H1 (cell line): Measurements from ENCODE around the gene MRPS31. TPM values are rescaled to one million over a fixed set of nuclear protein-coding genes. Genes with fewer than 3 reads are reported as not detected.

ENCODE experiments used
- CTCF ChIA-PET: fragments of 300-600 bp; sonication (Branson Sonifier 250); formaldehyde crosslinking; loops from one replicate; lab custom pipeline; 2021; ENCODE audit not compliant: partially characterized antibody; lab: Charles Lee
- POLR2A ChIA-PET: fragments of 300-600 bp; sonication (Branson Sonifier 250); formaldehyde crosslinking; loops from one replicate; lab custom pipeline; 2021; ENCODE audit warnings: inconsistent platforms; ENCODE audit not compliant: partially characterized antibody; lab: Charles Lee
- DNase-seq, 2 experiments: peaks; one replicate each; pipeline versions ENCODE4 v3.0.0 to v3.0.0-alpha.2; 2010 to 2022; ENCODE audit warnings: low spot score in 2 of 2, low read depth in 1 of 2, mixed read lengths in 1 of 2
- FAIRE-seq: peaks from 2 replicates; lab custom pipeline; 2011; peaks lifted over from hg19 to GRCh38; lab: Jason Lieb, UNC
- H2AFZ ChIP-seq: 2 replicates; pipeline ENCODE4 v1.8.1; 2012; ENCODE audit warnings: low read length, inconsistent platforms
- H2AK5ac ChIP-seq: 2 replicates; pipeline ENCODE4 v1.6.1; 2013; ENCODE audit warnings: low read depth, low read length
- H2BK120ac ChIP-seq: replicated peaks from 2 replicates; pipeline ENCODE3; 2013; ENCODE audit warnings: low read depth, low read length, inconsistent platforms
- H2BK12ac ChIP-seq: 2 replicates; pipeline ENCODE4 v1.6.1; 2013; ENCODE audit warnings: low read depth, low read length
- H2BK15ac ChIP-seq: 2 replicates; pipeline ENCODE4 v1.6.1; 2013; ENCODE audit warnings: low read length
- H2BK20ac ChIP-seq: 2 replicates; pipeline ENCODE4 v1.6.1; 2013; ENCODE audit warnings: low read length
- H2BK5ac ChIP-seq: 2 replicates; pipeline ENCODE4 v1.6.1; 2013; ENCODE audit warnings: low read depth, low read length
- H3K14ac ChIP-seq: 2 replicates; pipeline ENCODE4 v1.6.1; 2013; ENCODE audit warnings: inconsistent platforms; ENCODE audit not compliant: insufficient read length
- H3K18ac ChIP-seq: 2 replicates; pipeline ENCODE4 v1.6.1; 2013; ENCODE audit warnings: low read length; ENCODE audit errors: extremely low read depth
- H3K23ac ChIP-seq: 2 replicates; pipeline ENCODE4 v1.6.1; 2013; ENCODE audit warnings: inconsistent platforms; ENCODE audit not compliant: insufficient read length
- H3K23me2 ChIP-seq: 2 replicates; pipeline ENCODE4 v1.6.1; 2013; ENCODE audit warnings: low read depth, low read length
- H3K27ac ChIP-seq: 2 replicates; pipeline ENCODE4 v1.6.1; 2011; ENCODE audit warnings: low read depth, low read length, inconsistent platforms
- H3K27me3 ChIP-seq, 4 experiments: replicated peaks in 1 of 4; 1 replicate in 1 of 4; 2 replicates in 3 of 4; pipeline versions ENCODE4 v1.6.1 to v1.8.1; 2011 to 2013; ENCODE audit warnings: low read length in 3 of 4, mild to moderate bottlenecking in 3 of 4, inconsistent platforms in 2 of 4, mixed read lengths in 2 of 4, moderate library complexity in 1 of 4; ENCODE audit not compliant: control insufficient read depth in 3 of 4, insufficient read depth in 3 of 4; ENCODE audit errors: extremely low read depth in 1 of 4
- H3K36me3 ChIP-seq, 4 experiments: 2 replicates each; pipeline versions ENCODE4 v1.6.1 to v1.8.1; 2011 to 2013; ENCODE audit warnings: mild to moderate bottlenecking in 4 of 4, low read length in 3 of 4, moderate library complexity in 2 of 4, control low read depth in 1 of 4, inconsistent platforms in 1 of 4; ENCODE audit not compliant: insufficient read depth in 4 of 4, control insufficient read depth in 2 of 4
- H3K4ac ChIP-seq: replicated peaks from 2 replicates; pipeline ENCODE3; 2013; ENCODE audit warnings: low read length, low read depth, mixed read lengths, inconsistent platforms; ENCODE audit not compliant: insufficient read length
- H3K4me1 ChIP-seq, 4 experiments: replicated peaks in 1 of 4; 1 replicate in 1 of 4; 2 replicates in 3 of 4; pipeline versions ENCODE4 v1.6.1 to v1.8.1; 2011 to 2013; ENCODE audit warnings: low read length in 3 of 4, inconsistent platforms in 2 of 4, mixed read lengths in 1 of 4; ENCODE audit not compliant: insufficient read depth in 4 of 4, control insufficient read depth in 3 of 4
- H3K4me2 ChIP-seq, 2 experiments: 2 replicates each; pipeline versions ENCODE4 v1.6.1 to v1.8.1; 2011 to 2013; ENCODE audit warnings: low read depth in 2 of 2, low read length in 2 of 2, control low read depth in 1 of 2, inconsistent platforms in 1 of 2, mild to moderate bottlenecking in 1 of 2; ENCODE audit not compliant: insufficient read depth in 1 of 2
- H3K4me3 ChIP-seq, 4 experiments: fragments of 200-600, 300-600 bp in 1 of 4; sonication (generic), shearing (Covaris generic), sonication (Bioruptor Twin) in 1 of 4; 2 replicates each; pipeline versions ENCODE4 v1.5.1 to v1.8.1; 2011 to 2016; ENCODE audit warnings: low read length in 4 of 4, low read depth in 3 of 4, control low read depth in 2 of 4, inconsistent platforms in 2 of 4, mild to moderate bottlenecking in 2 of 4, mixed read lengths in 1 of 4, moderate library complexity in 1 of 4; ENCODE audit not compliant: insufficient read depth in 2 of 4; ENCODE audit errors: extremely low read depth in 1 of 4
- H3K56ac ChIP-seq: replicated peaks from 2 replicates; pipeline ENCODE3; 2013; ENCODE audit warnings: low read depth, mild to moderate bottlenecking, mixed read lengths, low read length, inconsistent platforms; ENCODE audit not compliant: insufficient read length
- H3K79me1 ChIP-seq: 2 replicates; pipeline ENCODE4 v1.6.1; 2013; ENCODE audit warnings: low read depth, low read length, control low read depth
- H3K79me2 ChIP-seq, 2 experiments: 2 replicates each; pipeline versions ENCODE4 v1.6.1 to v1.8.1; 2012 to 2013; ENCODE audit warnings: low read length in 2 of 2, mild to moderate bottlenecking in 2 of 2, inconsistent platforms in 1 of 2; ENCODE audit not compliant: insufficient read depth in 2 of 2, control insufficient read depth in 1 of 2
- H3K9ac ChIP-seq, 4 experiments: replicated peaks in 1 of 4; 1 replicate in 1 of 4; 2 replicates in 3 of 4; pipeline versions ENCODE4 v1.6.1 to v1.8.1; 2011 to 2013; ENCODE audit warnings: low read depth in 3 of 4, low read length in 3 of 4, control low read depth in 2 of 4, mild to moderate bottlenecking in 2 of 4, moderate library complexity in 2 of 4, inconsistent platforms in 1 of 4; ENCODE audit errors: extremely low read depth in 1 of 4
- H3K9me3 ChIP-seq, 2 experiments: 2 replicates each; pipeline versions ENCODE4 v1.6.1 to v1.8.1; 2012 to 2013; ENCODE audit warnings: mild to moderate bottlenecking in 2 of 2, moderate library complexity in 2 of 2, control low read depth in 1 of 2, inconsistent platforms in 1 of 2, low read depth in 1 of 2, low read length in 1 of 2, mixed read lengths in 1 of 2; ENCODE audit not compliant: insufficient read depth in 2 of 2
- H4K20me1 ChIP-seq, 2 experiments: replicated peaks in 1 of 2; 2 replicates each; pipeline versions ENCODE3 to v1.8.1; 2011 to 2013; ENCODE audit warnings: inconsistent platforms in 2 of 2, low read length in 2 of 2, mild to moderate bottlenecking in 1 of 2; ENCODE audit not compliant: insufficient read depth in 2 of 2, control insufficient read depth in 1 of 2
- H4K5ac ChIP-seq: 2 replicates; pipeline ENCODE4 v1.6.1; 2013; ENCODE audit warnings: low read length, low read depth, mixed read lengths, inconsistent platforms; ENCODE audit not compliant: insufficient read length
- H4K8ac ChIP-seq: 2 replicates; pipeline ENCODE4 v1.8.0; 2013; ENCODE audit warnings: mild to moderate bottlenecking, moderate library complexity, low read length, inconsistent platforms; ENCODE audit not compliant: insufficient read depth; ENCODE audit errors: extremely low read depth
- H4K91ac ChIP-seq: replicated peaks from 2 replicates; pipeline ENCODE3; 2013; ENCODE audit warnings: low read length, mixed read lengths, inconsistent platforms; ENCODE audit not compliant: insufficient read length
- FOSL1 ChIP-seq: IDR thresholded peaks from 2 replicates; pipeline ENCODE4 v1.6.1; 2011; ENCODE audit warnings: mild to moderate bottlenecking, low read depth, low read length, moderate library complexity; ENCODE audit not compliant: insufficient read depth
- NANOG ChIP-seq: IDR thresholded peaks from 2 replicates; pipeline ENCODE4 v1.6.1; 2011; ENCODE audit warnings: low read length, low read depth, mild to moderate bottlenecking, inconsistent platforms; ENCODE audit not compliant: insufficient read depth, poor library complexity, severe bottlenecking
- SIRT6 ChIP-seq: IDR thresholded peaks from one replicate; pipeline ENCODE4 v1.7.1; 2012; ENCODE audit warnings: low read length, inconsistent platforms
- SIX5 ChIP-seq: IDR thresholded peaks from 2 replicates; pipeline ENCODE4 v1.6.1; 2011; ENCODE audit warnings: mild to moderate bottlenecking, low read depth, low read length
- SRF ChIP-seq: IDR thresholded peaks from 2 replicates; pipeline ENCODE4 v1.6.1; 2011; ENCODE audit warnings: mild to moderate bottlenecking, low read depth, low read length, moderate library complexity
- WGBS, 2 experiments: shearing (Covaris generic) in 1 of 2; methylation state at CpG; one replicate each; pipeline versions ENCODE4 v1.1.6 to v1.1.7; 2013 to 2015; ENCODE audit warnings: low lambda C conversion rate in 2 of 2, mixed read lengths in 2 of 2, inconsistent platforms in 1 of 2, low coverage in 1 of 2, missing lambda C conversion rate in 1 of 2; ENCODE audit not compliant: insufficient replicate concordance in 2 of 2, insufficient coverage in 1 of 2, insufficient read length in 1 of 2; ENCODE audit errors: extremely low coverage in 1 of 2, missing lambda C conversion rate in 1 of 2; 5-methylcytosine and 5-hydroxymethylcytosine counted together
- polyA plus RNA-seq, 7 experiments: library from polyadenylated mRNA; depleted of rRNA in 3 of 7; stranded (reverse) in 5 of 7; unstranded in 2 of 7; fragments of >200 nt in 5 of 7; fragments of 200-250 nt in 2 of 7; gene quantifications; 1 replicate in 5 of 7; 2 replicates in 1 of 7; 4 replicates in 1 of 7; pipeline versions ENCODE4 v1.2.1 to v1.2.3, GENCODE V29; 2011 to 2013; ENCODE audit warnings: missing spikeins in 2 of 7, mixed read lengths in 2 of 7
- total RNA-seq: library from RNA; stranded (reverse); fragmentation: NEBNext Ultra II Directional; extraction: Animal tissue kit (Norgen Biotek cat#: 25700); gene quantifications from 2 replicates; pipeline ENCODE4 v1.2.1, GENCODE V29; 2021

MRPS31 gene
- total and polyA plus RNA-seq, 2 of the 8 experiments (the other 6 are each of a cell fraction or from before 2014, with no cell fraction given): 13.6 to 33.3 TPM

DNA sequence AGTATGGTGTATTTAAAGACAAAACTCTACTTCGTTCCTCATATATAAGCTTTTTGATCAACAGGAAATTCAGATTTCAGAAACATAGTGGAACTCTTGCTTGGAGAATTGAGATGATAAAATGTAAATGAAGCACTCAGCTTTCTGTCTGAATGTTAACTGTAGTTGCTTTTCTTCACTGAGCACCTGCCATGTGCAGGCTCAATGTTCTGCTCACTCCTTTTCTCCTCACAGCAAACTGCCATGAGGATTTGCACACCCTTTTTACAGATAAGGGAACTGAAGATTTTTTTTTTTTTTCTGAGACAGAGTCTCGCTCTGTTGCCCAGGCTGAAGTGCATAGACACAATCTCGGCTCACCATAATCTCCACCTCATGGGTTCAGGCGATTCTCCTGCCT is 76.6 kb downstream of the MRPS31 start:
- CTCF ChIA-PET: interaction anchor here (0.6 to 1.8 kb wide), 5 partner anchors 11 to 625 kb away, joined by 3 to 6 read pairs (median 3); no protein-coding TSS in a partner anchor
- POLR2A ChIA-PET: interaction anchor here (0.6 kb wide), 1 partner anchor 450 kb away, joined by 3 read pairs; no protein-coding TSS in a partner anchor
- no peak for FAIRE-seq

More for the DNA sequence above, 76.6 kb downstream of the MRPS31 start:
- no peak for TF ChIP-seq SIX5
- TF ChIP-seq FOSL1: no peak
- TF ChIP-seq NANOG: no peak
- TF ChIP-seq SRF: no peak
- no peak for TF ChIP-seq SIRT6
- Histone ChIP-seq H3K4me2 (no peak overlapping the region), H4K5ac (no peak overlapping the region), H3K27ac (no peak overlapping the region), H3K9ac (no peak overlapping the region), H4K8ac (no peak overlapping the region), H3K56ac (no peak overlapping the region), H2AK5ac (no peak overlapping the region), H2BK20ac (no peak overlapping the region), H4K20me1 (no peaks in the 10 kb centered on the region), H3K23ac (no peak overlapping the region), H3K18ac (no peak overlapping the region), H3K4me1 (no peaks in the 10 kb centered on the region), H3K4ac (no peak overlapping the region), H2AFZ (no peak overlapping the region), H2BK5ac (no peak overlapping the region), H2BK12ac (no peak overlapping the region), H2BK15ac (no peak overlapping the region), H3K27me3 (no peaks in the 10 kb centered on the region; a peak in 2 of 7 replicates), H3K9me3 (no peaks in the 10 kb centered on the region), H3K23me2 (no peaks in the 10 kb centered on the region), H3K79me2 (no peaks in the 10 kb centered on the region), H3K36me3 (no peaks in the 10 kb centered on the region), H3K14ac (no peak overlapping the region), H3K4me3 (no peak overlapping the region), H3K79me1 (no peaks in the 10 kb centered on the region), H2BK120ac (no peak overlapping the region), H4K91ac (no peak overlapping the region)
- no peak for DNase-seq
- 83% methylated on average over 4 of the region's 4 CpGs; no CpG with 5 or more reads in 1 of the 2 experiments for WGBS, 2 experiments
